NCI-H1436 treated with DMSO at 0.1 percent for 48 hours (cell line): Measurements from ENCODE around the gene SEC61A2.
"Not testable (repeated sequence)": the region's sequence is repeated elsewhere in the genome, so short reads cannot be mapped to it uniquely, and the experiment has no call there.

Experiments
- DNase-seq: peaks from one replicate; lab custom pipeline; 2025; lab: John Stamatoyannopoulos, UW

SEC61A2 gene

GRCh38 chr10:12160664-12161063 lies 31.2 kb downstream of the SEC61A2 start:
- no peak for DNase-seq

DNA sequence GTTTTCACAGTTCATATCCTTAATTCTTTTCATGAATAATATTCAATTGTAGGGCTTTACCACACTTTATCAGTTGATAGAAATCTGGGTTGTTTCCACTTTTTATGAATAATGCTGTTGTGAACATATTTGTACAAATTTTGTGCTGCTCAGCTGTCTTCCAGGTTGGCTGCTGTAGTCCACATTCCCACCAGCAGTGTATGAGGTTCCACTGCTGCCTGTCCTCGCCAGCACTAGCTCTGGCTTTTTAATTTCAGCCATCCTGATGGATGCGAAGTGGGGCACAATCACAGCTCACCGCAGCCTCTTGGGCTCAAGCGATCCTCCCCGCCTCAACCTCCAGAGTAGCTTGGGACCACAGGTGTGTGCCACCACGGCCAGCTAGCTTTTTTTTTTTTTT lies 33.5 kb downstream of the SEC61A2 start:
- DNase-seq, result no peak

GRCh38 chr10:12164085-12164484 lies 34.6 kb downstream of the SEC61A2 start:
- DNase-seq, result no peak

DNA sequence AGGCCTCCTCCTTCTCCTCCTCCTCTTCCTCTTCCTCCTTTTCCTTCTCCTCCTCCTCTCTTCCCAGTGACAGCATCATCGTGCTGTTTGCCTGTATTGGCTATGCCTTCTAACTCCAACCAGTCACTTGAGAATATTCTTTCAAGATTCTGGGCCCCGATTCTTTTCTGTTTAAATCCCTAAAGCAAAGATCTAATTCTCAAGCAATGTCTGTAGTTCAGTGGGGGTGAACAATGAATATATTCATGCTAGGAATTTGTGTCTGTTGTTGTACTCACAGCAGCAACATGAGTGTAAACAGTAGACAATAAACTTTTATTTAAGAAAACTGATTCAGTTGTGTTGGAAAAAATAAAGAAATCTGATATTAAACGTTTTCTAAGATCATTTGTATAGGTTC lies 35.6 kb downstream of the SEC61A2 start:
- no peak for DNase-seq

GRCh38 chr10:12165999-12166775 lies 36.7 kb downstream of the SEC61A2 start:
- no peak for DNase-seq

DNA sequence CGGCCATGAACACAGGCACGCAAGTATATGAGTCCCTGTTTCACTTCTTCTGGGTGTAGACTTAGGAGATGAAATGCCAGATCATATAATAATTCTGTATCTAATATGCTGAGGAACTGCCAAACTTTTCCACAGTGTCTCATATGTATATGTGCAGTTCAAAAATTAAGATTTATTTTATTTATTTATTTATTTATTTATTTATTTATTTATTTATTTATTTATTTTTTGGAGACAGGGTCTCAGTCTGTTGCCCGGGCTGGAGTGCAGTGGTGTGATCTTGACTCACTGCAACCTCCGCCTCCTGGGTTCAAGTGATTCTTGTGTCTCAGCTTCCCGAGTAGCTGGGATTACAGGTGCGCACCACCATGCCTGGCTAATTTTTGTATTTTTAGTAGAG lies 42.0 kb downstream of the SEC61A2 start:
- not testable (repeated sequence) for DNase-seq

DNA sequence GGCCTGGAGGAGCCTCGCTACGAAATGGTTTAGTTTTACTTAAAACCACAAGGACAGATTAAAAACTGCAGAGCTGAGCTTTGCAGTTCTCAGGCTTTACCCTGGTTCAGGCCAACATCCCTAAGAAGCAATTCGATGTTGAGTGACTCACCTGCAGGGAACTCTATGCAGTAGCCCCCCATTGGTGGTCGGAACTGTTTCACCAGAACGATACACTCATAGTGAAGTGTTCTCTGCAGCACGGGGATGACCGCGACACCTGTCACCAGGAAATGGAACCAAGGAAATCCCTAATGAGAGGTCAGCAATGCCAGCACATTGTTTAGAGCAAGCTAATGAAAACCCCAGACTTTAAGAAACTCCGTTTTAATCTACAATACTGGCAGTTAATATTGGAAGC lies 48.2 kb downstream of the SEC61A2 start:
- no peak for DNase-seq

GRCh38 chr10:12179606-12180170 lies 50.2 kb downstream of the SEC61A2 start:
- no peak for DNase-seq

GRCh38 chr10:12180221-12180974 lies 50.9 kb downstream of the SEC61A2 start:
- no peak for DNase-seq

DNA sequence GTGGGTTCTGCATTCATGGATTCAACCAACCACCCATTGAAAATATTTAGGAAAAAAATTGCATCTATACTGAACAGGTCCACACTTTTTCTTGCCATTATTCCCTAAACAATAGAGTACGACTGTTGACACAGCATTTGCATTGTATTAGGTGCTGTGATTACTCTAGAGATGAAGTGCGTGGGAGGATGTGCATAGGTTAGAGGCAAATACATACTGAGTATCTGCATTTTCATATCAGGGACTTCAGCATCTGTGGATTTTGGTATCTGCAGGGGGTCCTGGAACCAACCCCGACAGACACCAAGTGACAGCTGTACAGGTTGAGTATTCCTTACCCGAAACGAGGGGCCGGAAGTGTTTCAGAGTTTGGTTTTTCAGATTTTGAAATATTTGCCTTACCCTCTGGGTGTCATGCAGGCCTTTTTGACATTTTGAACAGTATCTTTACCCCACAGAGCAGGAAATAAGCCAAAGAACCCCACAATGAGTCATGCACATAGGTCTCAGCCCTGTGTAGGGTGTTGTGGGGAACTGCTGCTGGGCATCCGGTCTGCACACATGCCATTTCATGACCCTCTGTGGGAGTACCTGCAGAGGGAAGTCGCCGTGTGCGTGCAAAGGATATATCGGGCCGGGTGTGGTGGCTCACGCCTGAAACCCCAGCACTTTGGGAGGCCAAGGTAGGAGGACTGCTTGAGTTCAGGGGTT lies 51.7 kb downstream of the SEC61A2 start:
- DNase-seq, result no peak

- no peak for DNase-seq
These were observed 54.7 kb downstream of the SEC61A2 start for GRCh38 chr10:12184165-12184564.

- no peak for DNase-seq
These were observed 56.8 kb downstream of the SEC61A2 start for GRCh38 chr10:12186323-12186722.

DNA sequence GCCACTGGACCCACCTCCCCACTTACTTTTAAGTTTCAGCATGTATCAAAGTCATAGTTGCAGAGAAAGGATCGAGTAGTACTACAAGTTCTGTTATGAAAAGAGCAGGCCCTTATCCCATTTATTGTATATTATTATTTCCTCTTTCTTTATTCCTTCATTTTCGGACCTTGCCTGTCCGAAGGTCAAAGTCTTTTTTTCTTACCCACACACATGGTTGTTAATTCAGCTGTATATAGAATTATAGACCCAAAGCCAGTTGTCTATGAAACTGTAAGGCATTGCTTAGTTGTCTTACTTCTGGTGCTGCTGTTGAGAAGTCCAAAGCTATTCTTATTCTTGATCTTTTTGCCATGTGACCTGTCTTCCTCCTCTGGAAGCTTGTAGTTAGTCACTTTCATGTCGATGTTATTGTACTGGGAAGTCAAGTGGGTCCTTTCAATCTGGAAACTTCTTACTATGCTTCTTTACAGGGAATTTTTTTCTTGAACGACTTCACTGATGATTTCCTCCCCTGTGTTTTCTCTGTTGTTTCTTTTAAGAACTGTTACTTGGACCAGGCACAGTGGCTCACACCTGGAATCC lies 57.9 kb downstream of the SEC61A2 start:
- no peak for DNase-seq

GRCh38 chr10:12188656-12189055 lies 59.2 kb downstream of the SEC61A2 start:
- DNase-seq, result no peak

DNA sequence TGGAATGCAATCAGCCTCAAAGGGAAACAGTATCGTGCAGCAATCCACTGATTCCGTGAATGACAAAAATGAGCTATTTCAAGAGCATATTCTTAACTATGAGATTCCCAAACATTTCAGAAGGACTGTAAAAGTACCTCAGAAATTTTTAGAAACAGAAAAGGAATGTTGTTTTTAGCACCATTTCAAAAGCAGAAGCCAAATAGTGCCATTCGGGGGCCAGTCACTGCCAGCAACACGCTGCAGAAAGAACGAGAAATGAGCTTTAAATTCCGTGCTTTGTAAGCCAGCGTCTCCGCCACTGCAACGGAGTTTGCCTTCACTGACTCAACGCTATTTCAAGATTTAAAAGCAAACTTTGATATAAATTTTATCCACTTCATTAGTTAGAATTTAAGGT lies 59.9 kb downstream of the SEC61A2 start:
- DNase-seq, result no peak

DNA sequence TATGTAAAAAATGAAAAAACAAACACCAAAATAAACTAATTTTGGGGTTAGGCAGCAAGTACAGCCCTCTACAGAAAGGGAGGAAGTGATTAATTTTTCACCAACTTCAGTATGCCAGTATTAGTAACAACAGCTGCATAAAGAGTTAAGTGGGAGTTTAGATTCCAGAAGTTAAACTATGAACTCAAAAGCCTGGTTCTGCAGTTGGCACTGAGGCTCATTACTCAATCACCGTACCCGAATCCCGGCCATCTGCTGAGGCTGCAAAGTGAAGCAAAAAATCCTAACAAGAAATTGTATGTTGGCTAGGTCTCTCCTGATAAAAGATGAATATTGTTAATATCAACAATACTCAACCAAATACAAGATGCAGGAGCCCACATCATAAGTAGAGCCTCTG lies 62.2 kb downstream of the SEC61A2 start:
- DNase-seq, result no peak

- no peak for DNase-seq
These were observed 63.7 kb downstream of the SEC61A2 start for GRCh38 chr10:12193193-12193592.

DNA sequence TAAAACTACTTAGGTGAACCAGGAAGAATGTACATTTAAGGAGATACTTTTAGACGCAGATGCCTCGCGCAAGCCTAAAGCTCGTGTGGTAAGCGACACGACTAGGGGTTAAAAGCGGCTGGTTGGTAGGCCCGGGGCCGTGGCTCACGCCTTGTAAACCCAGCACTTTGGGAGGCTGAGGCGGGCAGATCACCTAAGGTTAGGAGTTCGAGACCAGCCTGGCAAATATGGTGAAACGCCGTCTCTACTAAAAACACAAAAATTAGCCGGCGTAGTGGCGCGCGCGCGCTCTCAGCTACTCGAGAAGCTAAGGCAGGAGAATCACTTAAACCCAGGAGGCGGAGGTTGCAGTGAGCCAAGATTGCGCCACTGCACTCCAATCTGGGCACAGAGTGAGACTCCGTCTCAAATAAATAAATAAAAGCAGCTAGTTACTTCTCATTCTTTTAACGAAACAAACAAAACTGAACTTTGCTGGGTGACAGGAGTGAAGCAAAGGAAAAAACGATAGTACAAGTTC lies 65.3 kb downstream of the SEC61A2 start:
- DNase-seq, result no peak

- no peak for DNase-seq
These were observed 65.8 kb downstream of the SEC61A2 start for GRCh38 chr10:12195281-12195602.

- DNase-seq, result peak; percentile 47
These were observed 66.4 kb downstream of the SEC61A2 start, which contains the start of the genes CDC123 and NUDT5 for GRCh38 chr10:12195603-12196506. TSS of gene CDC123 (plus strand) at chr10:12196188. CDS start at chr10:12196246, 58 bp downstream. TSS of gene NUDT5 (minus strand) at chr10:12195891. CDS start at chr10:12186291, 9,600 bp downstream.
